Measurements from ENCODE around the gene PTPRA.

DNA sequence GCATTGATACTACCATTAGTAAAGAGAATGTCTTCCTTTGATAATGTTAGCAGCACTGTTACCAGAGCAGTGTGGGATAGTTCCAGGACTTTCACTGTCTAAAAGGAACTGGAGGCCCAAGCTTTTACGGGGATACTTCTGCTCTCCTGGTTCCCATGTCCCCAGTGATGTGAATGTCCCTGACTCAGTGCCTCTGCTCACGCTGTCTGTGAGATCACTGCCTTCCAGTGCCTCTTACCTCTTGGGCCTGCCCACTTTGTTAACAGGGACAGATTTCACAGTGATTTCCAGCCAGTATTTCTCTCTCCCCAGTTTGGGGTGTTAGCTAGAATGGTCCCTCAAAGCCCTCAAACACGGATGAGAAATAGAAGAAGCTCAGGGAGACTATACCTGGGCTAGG, 14.4 kb downstream of the PTPRA start:
- TF ChIP-seq POLR2A (IDR thresholded peaks at IDR 0.05), result no peak
- TF ChIP-seq, protein P1, sequence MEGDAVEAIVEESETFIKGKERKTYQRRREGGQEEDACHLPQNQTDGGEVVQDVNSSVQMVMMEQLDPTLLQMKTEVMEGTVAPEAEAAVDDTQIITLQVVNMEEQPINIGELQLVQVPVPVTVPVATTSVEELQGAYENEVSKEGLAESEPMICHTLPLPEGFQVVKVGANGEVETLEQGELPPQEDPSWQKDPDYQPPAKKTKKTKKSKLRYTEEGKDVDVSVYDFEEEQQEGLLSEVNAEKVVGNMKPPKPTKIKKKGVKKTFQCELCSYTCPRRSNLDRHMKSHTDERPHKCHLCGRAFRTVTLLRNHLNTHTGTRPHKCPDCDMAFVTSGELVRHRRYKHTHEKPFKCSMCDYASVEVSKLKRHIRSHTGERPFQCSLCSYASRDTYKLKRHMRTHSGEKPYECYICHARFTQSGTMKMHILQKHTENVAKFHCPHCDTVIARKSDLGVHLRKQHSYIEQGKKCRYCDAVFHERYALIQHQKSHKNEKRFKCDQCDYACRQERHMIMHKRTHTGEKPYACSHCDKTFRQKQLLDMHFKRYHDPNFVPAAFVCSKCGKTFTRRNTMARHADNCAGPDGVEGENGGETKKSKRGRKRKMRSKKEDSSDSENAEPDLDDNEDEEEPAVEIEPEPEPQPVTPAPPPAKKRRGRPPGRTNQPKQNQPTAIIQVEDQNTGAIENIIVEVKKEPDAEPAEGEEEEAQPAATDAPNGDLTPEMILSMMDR (IDR thresholded peaks at IDR 0.05), result no peak
